ENCODE data around the gene TNIK.

The TNIK gene

GRCh38 chr3:171343693-171344092 lies 116.5 kb downstream of the TNIK start:
- Histone ChIP-seq H3K4me1 (ENCODE audit: insufficient read depth, poor library complexity, severe bottlenecking) (peaks cover 16% of the 10 kb centered on the region), H3K4me3 (ENCODE audit: severe bottlenecking) (no peak overlapping the region), H3K27ac (ENCODE audit: poor library complexity, severe bottlenecking) (no peak overlapping the region), H3K27me3 (ENCODE audit: insufficient read depth, poor library complexity, severe bottlenecking) (no peaks in the 10 kb centered on the region), H3K9me3 (ENCODE audit: severe bottlenecking) (no peaks in the 10 kb centered on the region), H3K36me3 (ENCODE audit: low read depth) (no peaks in the 10 kb centered on the region)
- no peak for TF ChIP-seq CTCF (IDR thresholded peaks at IDR 0.05; ENCODE audit: poor library complexity, severe bottlenecking)
- DNase-seq (ENCODE audit: low spot score) (no peak), ATAC-seq (ENCODE audit: low read depth) (no peak)

- TF ChIP-seq CTCF (IDR thresholded peaks at IDR 0.05; ENCODE audit: poor library complexity, severe bottlenecking), result no peak
- H3K27ac ChIP-seq (ENCODE audit: poor library complexity, severe bottlenecking), result no peak overlapping the region
- no peak for DNase-seq (ENCODE audit: low spot score)
Measured at GRCh38 chr3:171342783-171343420, 117.3 kb downstream of the TNIK start.

GRCh38 chr3:171342200-171342599 lies 118.0 kb downstream of the TNIK start:
- no peak for ATAC-seq (ENCODE audit: low read depth)

More at GRCh38 chr3:171342783-171343420, 117.3 kb downstream of the TNIK start:
- no peaks in the 10 kb centered on the region for H3K27me3 ChIP-seq (ENCODE audit: insufficient read depth, poor library complexity, severe bottlenecking)
- H3K36me3 ChIP-seq (ENCODE audit: low read depth), result no peaks in the 10 kb centered on the region
- no peak overlapping the region for H3K4me3 ChIP-seq (ENCODE audit: severe bottlenecking)
- H3K9me3 ChIP-seq (ENCODE audit: severe bottlenecking), result no peaks in the 10 kb centered on the region
- no peak for ATAC-seq (ENCODE audit: low read depth)
- H3K4me1 ChIP-seq (ENCODE audit: insufficient read depth, poor library complexity, severe bottlenecking), result peaks cover 8% of the 10 kb centered on the region

GRCh38 chr3:171340434-171340833 lies 119.8 kb downstream of the TNIK start:
- Histone ChIP-seq H3K4me3 (ENCODE audit: severe bottlenecking) (no peak overlapping the region), H3K9me3 (ENCODE audit: severe bottlenecking) (no peaks in the 10 kb centered on the region)

More at GRCh38 chr3:171342200-171342599, 118.0 kb downstream of the TNIK start:
- Histone ChIP-seq H3K4me1 (ENCODE audit: insufficient read depth, poor library complexity, severe bottlenecking) (peaks cover 1% of the 10 kb centered on the region), H3K36me3 (ENCODE audit: low read depth) (no peaks in the 10 kb centered on the region), H3K4me3 (ENCODE audit: severe bottlenecking) (no peak overlapping the region), H3K27me3 (ENCODE audit: insufficient read depth, poor library complexity, severe bottlenecking) (no peaks in the 10 kb centered on the region), H3K27ac (ENCODE audit: poor library complexity, severe bottlenecking) (no peak overlapping the region), H3K9me3 (ENCODE audit: severe bottlenecking) (no peaks in the 10 kb centered on the region)
- DNase-seq (ENCODE audit: low spot score), result no peak
- no peak for TF ChIP-seq CTCF (IDR thresholded peaks at IDR 0.05; ENCODE audit: poor library complexity, severe bottlenecking)

More at GRCh38 chr3:171340434-171340833, 119.8 kb downstream of the TNIK start:
- H3K36me3 ChIP-seq (ENCODE audit: low read depth), result no peaks in the 10 kb centered on the region
- no peaks in the 10 kb centered on the region for H3K27me3 ChIP-seq (ENCODE audit: insufficient read depth, poor library complexity, severe bottlenecking)
- no peak for DNase-seq (ENCODE audit: low spot score)
- ATAC-seq (ENCODE audit: low read depth), result no peak
- TF ChIP-seq CTCF (IDR thresholded peaks at IDR 0.05; ENCODE audit: poor library complexity, severe bottlenecking), result no peak
- no peaks in the 10 kb centered on the region for H3K4me1 ChIP-seq (ENCODE audit: insufficient read depth, poor library complexity, severe bottlenecking)
- H3K27ac ChIP-seq (ENCODE audit: poor library complexity, severe bottlenecking), result no peak overlapping the region

Measured in RWPE2 (cell line).